Activated CD4-positive, alpha-beta T cell treated with anti-CD3 and anti-CD28 coated beads for 1 hour (primary cell): ENCODE data around the gene CFC1.
"Not testable (repeated sequence)": the region's sequence is repeated elsewhere in the genome, so short reads cannot be mapped to it uniquely, and the experiment has no call there.

ENCODE experiments used
- DNase-seq: peaks from one replicate; pipeline ENCODE4 v3.0.0-alpha.2; 2020

CFC1 gene

GRCh38 chr2:130582970-130583369 is 16.4 kb downstream of the CFC1 start:
- DNase-seq: not testable (repeated sequence)

- not testable (repeated sequence) for DNase-seq
Measured at GRCh38 chr2:130581491-130581890, 17.9 kb downstream of the CFC1 start.

- not testable (repeated sequence) for DNase-seq
Measured at GRCh38 chr2:130579121-130579520, 20.3 kb downstream of the CFC1 start.

GRCh38 chr2:130577559-130577958 is 21.8 kb downstream of the CFC1 start:
- not testable (repeated sequence) for DNase-seq

GRCh38 chr2:130576209-130576784 is 23.1 kb downstream of the CFC1 start:
- not testable (repeated sequence) for DNase-seq

GRCh38 chr2:130574230-130574629 is 25.1 kb downstream of the CFC1 start:
- DNase-seq: not testable (repeated sequence)

- not testable (repeated sequence) for DNase-seq
Measured at GRCh38 chr2:130571929-130572328, 27.4 kb downstream of the CFC1 start.

- not testable (repeated sequence) for DNase-seq
Measured at GRCh38 chr2:130566165-130566564, 33.2 kb downstream of the CFC1 start.

GRCh38 chr2:130556441-130556840 is 42.9 kb downstream of the CFC1 start:
- not testable (repeated sequence) for DNase-seq

- not testable (repeated sequence) for DNase-seq
Measured at GRCh38 chr2:130554178-130554577, 45.2 kb downstream of the CFC1 start.

GRCh38 chr2:130549475-130549874 is 49.9 kb downstream of the CFC1 start:
- DNase-seq: not testable (repeated sequence)

- DNase-seq: not testable (repeated sequence)
Measured at GRCh38 chr2:130548418-130548817, 51.0 kb downstream of the CFC1 start.

- DNase-seq: not testable (repeated sequence)
Measured at GRCh38 chr2:130544978-130545377, 54.4 kb downstream of the CFC1 start.

- DNase-seq: not testable (repeated sequence)
Measured at GRCh38 chr2:130543785-130544528, 55.4 kb downstream of the CFC1 start.

GRCh38 chr2:130542789-130543188 is 56.6 kb downstream of the CFC1 start:
- DNase-seq: not testable (repeated sequence)
